HG03097 (cell line): ENCODE data around the gene CMTM8.

Experiments
- ATAC-seq: cut with Tn5 transposase; IDR thresholded peaks from one replicate; pipeline ENCODE4 v1.9.1; 2021; ENCODE audit not compliant: unreplicated experiment, low FRiP score

Gene CMTM8

GRCh38 chr3:32303977-32304881, 65.7 kb downstream of the CMTM8 start:
- ATAC-seq, result no peak

DNA sequence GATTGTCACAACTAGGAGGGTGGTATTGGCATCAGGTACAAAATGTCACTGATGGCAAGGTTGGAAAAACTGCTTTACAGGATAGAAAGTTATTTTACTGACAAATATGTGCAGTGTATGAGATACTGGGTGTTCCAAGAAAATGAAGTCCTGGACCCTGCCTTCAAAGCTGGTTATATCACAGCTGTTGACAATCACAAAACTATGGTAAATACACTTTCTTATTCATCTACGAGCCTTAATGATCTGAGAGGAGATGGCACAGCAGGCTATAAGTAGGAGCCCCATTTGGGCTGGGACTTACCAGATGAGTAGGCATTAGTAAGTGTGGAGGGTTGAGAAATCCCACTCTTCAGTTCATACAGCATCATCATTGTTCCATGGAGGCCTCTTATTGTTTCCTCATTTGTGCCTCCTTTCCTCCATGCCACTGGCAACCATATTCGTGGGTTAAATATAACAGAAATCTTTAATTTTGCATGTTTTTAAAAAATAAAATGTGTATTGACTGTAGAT, 66.9 kb downstream of the CMTM8 start:
- no peak for ATAC-seq

GRCh38 chr3:32306072-32306471, 67.6 kb downstream of the CMTM8 start:
- ATAC-seq, result no peak

DNA sequence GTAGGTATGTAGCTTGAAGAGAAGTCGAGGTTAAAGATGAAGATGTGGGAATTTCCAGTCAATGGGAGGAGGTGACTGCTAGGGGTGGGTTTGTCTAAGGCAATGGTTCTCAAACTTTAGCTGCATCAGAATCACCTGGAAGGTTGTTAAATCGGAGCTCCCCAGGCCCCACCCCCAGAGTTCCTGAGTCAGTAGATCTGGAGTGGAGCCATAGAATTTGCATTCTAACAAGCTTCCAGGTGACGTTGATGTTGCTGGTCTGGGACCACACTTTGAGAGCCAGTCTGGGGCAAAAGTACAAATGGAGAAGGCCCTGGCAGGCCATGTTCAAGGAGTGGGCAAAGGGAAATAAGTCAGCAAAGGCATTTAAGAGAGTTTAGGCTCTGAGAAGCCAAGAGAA, 69.1 kb downstream of the CMTM8 start:
- ATAC-seq, result no peak

DNA sequence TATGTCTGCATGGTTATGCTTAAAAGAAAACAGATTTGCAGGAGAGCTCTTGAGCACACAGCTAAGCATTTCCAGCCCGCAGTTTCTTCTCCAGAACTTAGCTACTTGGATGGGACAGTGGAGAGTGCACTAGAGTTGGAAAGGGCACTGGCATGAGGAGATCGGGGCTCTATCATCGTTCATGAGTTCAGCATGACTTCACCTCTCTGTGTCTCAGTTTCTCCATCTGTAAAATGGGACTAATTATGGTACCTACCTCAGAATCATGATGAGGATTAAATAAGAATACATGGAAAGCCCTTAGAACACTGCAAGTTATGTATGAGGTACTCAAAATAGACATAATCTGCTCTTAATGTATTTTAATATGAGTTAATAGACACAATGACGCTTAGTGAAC, 69.9 kb downstream of the CMTM8 start:
- no peak for ATAC-seq

- no peak for ATAC-seq
Measured at GRCh38 chr3:32309654-32310242, 71.3 kb downstream of the CMTM8 start.

DNA sequence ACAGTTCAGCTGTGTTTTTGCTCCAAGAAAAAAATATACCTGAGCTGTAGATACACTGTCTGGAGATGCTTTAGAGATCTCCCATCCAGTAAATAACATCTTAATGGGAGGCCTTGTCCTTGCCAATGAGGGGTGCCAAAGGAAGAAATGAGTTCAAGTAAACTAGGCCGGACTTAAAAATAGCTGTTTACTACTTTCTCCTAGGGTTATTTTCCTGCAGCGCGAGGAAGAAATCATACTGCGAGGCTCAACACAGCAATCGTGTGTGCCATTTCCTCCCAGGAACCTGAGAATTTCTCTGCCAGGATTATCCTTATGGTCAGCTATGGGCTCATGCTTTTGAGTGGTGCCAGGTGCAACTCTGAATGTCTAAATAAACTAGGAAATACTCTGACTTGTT, 71.9 kb downstream of the CMTM8 start:
- no peak for ATAC-seq

GRCh38 chr3:32310918-32311839, 72.7 kb downstream of the CMTM8 start:
- no peak for ATAC-seq

DNA sequence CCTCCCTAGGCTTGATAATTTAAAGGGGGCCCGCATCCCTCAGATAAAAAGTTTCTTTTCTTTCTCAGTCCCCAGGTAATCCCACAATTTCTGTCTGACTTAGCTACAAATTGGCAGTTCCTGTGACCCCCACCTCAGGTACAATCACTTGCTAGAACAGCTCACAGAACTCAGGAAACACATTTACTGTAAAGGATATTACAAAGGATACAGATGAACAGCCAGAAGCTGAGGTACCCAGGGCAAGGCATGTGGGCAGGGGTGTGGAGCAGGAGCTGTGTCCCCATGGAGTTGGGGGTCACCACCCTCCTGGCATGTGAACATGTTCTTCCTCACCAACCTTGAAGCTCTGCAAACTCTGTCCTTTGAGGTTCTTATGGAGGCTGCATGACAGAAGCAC, 73.8 kb downstream of the CMTM8 start:
- no peak for ATAC-seq

- no peak for ATAC-seq
Measured at GRCh38 chr3:32313169-32313568, 74.7 kb downstream of the CMTM8 start.

DNA sequence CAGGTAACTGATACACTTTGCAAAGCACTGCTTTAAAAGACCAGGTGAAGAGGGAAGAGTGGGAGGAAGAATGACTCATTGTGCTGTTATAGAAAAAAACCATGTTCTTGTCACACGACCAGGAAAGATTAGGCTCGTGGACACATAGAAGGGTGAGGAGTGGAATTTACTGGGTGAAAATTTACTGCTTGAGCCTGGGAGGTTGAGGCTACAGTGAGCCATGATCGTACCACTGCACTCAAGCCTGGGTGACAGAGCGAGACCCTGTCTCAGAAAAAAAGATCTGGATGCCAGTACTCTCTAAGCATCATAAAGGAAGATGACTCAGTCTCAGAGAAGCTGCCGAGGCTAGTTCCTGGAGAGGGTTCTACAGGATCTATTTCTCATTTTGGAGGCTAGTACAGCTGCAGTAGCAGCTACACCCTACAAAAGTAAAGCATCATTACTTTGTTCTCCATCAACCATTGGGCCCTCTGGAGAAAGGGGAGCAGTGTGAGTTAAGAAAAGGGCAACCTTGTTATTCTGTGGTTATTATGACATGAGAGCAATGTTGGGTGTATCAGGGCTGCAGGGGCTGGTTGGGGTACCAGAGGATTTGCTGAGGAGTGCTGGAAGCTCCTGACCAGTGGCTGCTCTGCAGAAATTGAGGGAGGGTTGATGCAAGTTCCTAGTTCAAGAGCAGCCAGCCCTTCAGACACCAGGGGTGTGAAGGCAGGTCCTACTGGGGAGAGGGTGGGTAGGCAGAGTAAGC, 75.4 kb downstream of the CMTM8 start:
- no peak for ATAC-seq

DNA sequence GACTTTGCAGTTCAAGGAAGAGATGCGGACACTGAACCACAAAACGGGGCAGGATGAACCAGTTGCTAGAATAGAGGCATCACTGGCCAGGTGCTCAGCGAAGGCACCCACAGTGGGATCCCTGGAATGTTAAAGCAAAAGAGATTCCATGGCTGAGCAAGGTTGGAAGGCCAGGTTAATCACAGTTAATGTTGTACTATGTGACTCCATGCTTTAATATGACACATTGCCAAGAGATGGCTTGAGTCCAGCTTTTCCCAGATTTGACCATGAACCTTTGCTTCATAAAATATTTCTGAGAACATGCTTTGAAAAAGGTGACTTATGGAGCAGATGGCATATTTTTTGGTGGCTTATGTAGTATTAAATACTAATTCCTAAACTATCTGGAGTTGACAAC, 77.0 kb downstream of the CMTM8 start:
- ATAC-seq, result no peak

- ATAC-seq, result no peak
Measured at GRCh38 chr3:32316319-32316718, 77.8 kb downstream of the CMTM8 start.

DNA sequence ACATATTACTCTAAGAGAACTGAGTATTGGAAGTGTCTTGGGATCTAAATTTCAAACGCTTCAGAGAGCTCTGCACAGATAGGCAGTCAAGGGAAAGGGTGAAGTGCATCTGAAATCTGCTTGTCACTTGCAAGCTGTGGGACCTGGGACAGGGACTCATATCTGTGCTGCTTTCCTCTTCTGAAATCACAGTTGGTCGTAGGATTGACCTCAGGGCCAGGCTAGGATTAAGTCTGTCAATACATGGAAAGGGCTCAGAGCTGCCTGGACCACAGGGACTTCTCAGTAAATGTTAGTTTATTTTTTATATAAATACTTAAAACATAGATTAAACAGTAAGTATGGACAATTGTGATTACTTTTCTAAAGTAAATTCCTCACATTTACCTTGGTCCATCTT, 78.5 kb downstream of the CMTM8 start:
- ATAC-seq, result no peak

GRCh38 chr3:32319607-32320006, 81.1 kb downstream of the CMTM8 start:
- no peak for ATAC-seq

GRCh38 chr3:32320080-32320479, 81.6 kb downstream of the CMTM8 start:
- ATAC-seq, result no peak

GRCh38 chr3:32321095-32321790, 82.8 kb downstream of the CMTM8 start:
- no peak for ATAC-seq

DNA sequence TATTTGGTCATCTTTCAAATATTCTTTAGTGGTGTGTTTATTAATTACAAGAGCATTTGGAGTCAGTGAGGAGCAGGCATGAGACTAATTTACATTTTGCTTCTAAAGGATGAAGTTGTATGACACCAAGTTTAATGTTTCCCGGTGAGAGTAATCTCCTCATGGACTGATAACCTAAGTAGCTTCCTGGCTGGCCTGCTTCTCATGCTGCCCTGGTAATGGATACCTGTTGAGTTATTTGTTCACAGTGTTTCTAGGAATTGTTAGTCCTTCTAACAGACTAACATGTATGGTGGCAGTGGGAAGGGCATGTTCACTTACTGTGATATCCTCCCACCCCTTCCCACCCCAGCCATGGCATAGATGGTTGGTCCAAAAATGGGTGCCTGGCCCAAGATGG, 83.8 kb downstream of the CMTM8 start:
- no peak for ATAC-seq

GRCh38 chr3:32323604-32324003, 85.1 kb downstream of the CMTM8 start:
- ATAC-seq, result no peak

GRCh38 chr3:32325201-32325600, 86.7 kb downstream of the CMTM8 start:
- no peak for ATAC-seq
